ENCODE results near the gene PRDM16. TPM values are rescaled to one million over a fixed set of nuclear protein-coding genes. Genes with fewer than 3 reads are reported as not detected.

The PRDM16 gene
- total RNA-seq, 1 donor from 2014 or later: 0.43 TPM

DNA sequence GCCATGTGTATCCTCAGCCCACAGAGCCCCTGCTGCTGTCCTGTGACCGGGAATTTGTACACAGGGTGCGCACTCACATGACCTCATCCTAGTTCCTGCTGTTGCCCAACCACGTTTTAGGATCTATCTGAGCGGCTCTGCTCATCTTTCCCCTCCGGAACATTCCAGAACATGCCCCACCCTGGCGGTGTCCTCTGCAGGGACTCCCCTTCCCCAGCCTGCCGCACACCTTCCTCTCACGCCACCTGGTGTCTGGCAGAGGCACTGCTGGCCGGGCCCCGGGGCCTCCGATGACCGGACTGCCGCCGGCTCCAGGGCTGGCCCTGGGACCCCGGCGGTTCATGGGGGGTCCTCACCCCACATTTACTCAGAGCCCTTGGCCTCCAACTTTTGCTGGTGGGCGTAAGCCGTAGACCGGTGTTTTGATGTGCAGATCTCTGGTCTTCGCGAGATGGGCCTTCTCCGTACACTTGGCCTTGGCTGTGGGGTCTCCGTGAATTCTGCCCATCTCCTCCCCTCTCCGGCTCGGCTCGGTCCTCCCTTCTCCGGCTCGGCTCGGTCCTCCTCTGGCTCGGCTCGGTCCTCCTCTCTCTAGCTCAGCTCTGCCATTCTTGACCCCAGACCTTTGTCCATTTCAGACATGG lies 414.9 kb downstream of the PRDM16 start:
- no peak overlapping the region for H3K27ac Mint-ChIP-seq (ENCODE audit: unreplicated experiment)

DNA sequence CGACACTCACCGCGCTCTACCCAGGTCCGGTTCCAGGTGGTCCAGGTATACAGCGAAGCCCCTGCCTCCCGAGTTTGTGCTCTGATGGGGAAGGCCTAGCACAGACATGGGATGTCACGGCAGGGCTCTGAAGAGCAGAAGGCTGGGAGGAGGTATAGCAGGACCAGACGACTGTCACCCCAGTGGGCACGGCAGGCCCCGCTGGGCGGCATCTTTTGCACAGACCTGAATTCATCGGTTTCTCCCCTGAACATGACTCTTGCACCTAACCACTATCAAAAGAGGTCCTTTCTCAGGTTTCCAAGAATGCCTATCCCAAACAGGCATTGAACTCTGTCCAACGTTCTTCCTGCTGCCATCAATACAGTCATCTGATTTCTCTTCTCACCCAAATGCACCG lies 416.0 kb downstream of the PRDM16 start:
- Mint-ChIP-seq H3K4me1 (ENCODE audit: low read depth, unreplicated experiment) (peaks cover 1% of the 10 kb centered on the region), H3K27me3 (ENCODE audit: low read depth, unreplicated experiment) (peaks cover 18% of the 10 kb centered on the region), H3K36me3 (ENCODE audit: low read depth, unreplicated experiment) (peaks cover 1% of the 10 kb centered on the region), H3K4me3 (ENCODE audit: unreplicated experiment) (no peak overlapping the region), H3K9me3 (ENCODE audit: unreplicated experiment) (peaks cover 7% of the 10 kb centered on the region), H3K27ac (ENCODE audit: unreplicated experiment) (no peak overlapping the region)
- H3K4me3 ChIP-seq (ENCODE audit: insufficient read depth, low read depth, low read length): no peak overlapping the region
- no peaks in the 10 kb centered on the region for H4K20me1 ChIP-seq (ENCODE audit: insufficient read depth, low read length)
- TF ChIP-seq, protein P1, sequence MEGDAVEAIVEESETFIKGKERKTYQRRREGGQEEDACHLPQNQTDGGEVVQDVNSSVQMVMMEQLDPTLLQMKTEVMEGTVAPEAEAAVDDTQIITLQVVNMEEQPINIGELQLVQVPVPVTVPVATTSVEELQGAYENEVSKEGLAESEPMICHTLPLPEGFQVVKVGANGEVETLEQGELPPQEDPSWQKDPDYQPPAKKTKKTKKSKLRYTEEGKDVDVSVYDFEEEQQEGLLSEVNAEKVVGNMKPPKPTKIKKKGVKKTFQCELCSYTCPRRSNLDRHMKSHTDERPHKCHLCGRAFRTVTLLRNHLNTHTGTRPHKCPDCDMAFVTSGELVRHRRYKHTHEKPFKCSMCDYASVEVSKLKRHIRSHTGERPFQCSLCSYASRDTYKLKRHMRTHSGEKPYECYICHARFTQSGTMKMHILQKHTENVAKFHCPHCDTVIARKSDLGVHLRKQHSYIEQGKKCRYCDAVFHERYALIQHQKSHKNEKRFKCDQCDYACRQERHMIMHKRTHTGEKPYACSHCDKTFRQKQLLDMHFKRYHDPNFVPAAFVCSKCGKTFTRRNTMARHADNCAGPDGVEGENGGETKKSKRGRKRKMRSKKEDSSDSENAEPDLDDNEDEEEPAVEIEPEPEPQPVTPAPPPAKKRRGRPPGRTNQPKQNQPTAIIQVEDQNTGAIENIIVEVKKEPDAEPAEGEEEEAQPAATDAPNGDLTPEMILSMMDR (IDR thresholded peaks at IDR 0.05; ENCODE audit: insufficient read depth, low read depth, low read length): no peak
- TF ChIP-seq EZH2 (IDR thresholded peaks at IDR 0.05; ENCODE audit: insufficient read depth, low read length): no peak
- no peak overlapping the region for H3K9ac ChIP-seq (ENCODE audit: low read length)
- H3K36me3 ChIP-seq (ENCODE audit: insufficient read depth, low read length): no peaks in the 10 kb centered on the region
- FAIRE-seq (no peak), DNase-seq (ENCODE audit: low read depth) (no peak)
- peaks cover 3% of the 10 kb centered on the region for H3K27me3 ChIP-seq (ENCODE audit: insufficient read depth, low read length)
- H3K79me2 ChIP-seq (ENCODE audit: insufficient read depth, low read length): no peaks in the 10 kb centered on the region
- H3K4me1 ChIP-seq (ENCODE audit: insufficient read depth, low read length): no peaks in the 10 kb centered on the region
- H3K27ac ChIP-seq (ENCODE audit: low read depth, low read length): no peak overlapping the region
- no peak overlapping the region for H2AFZ ChIP-seq (ENCODE audit: low read depth, low read length)
- peaks cover 12% of the 10 kb centered on the region for H3K9me3 ChIP-seq (ENCODE audit: insufficient read depth, low read depth, low read length)
- H3K4me2 ChIP-seq (ENCODE audit: low read length): no peak overlapping the region

More for the DNA sequence above, 414.9 kb downstream of the PRDM16 start:
- H3K27ac ChIP-seq (ENCODE audit: low read depth, low read length): no peak overlapping the region
- Mint-ChIP-seq H3K9me3 (ENCODE audit: unreplicated experiment) (peaks cover 5% of the 10 kb centered on the region), H3K4me3 (ENCODE audit: unreplicated experiment) (no peak overlapping the region), H3K27me3 (ENCODE audit: low read depth, unreplicated experiment) (peaks cover 16% of the 10 kb centered on the region), H3K4me1 (ENCODE audit: low read depth, unreplicated experiment) (peaks cover 1% of the 10 kb centered on the region), H3K36me3 (ENCODE audit: low read depth, unreplicated experiment) (peaks cover 1% of the 10 kb centered on the region)
- no peak for FAIRE-seq
- no peak overlapping the region for H3K4me2 ChIP-seq (ENCODE audit: low read length)
- H3K9ac ChIP-seq (ENCODE audit: low read length): no peak overlapping the region
- H3K36me3 ChIP-seq (ENCODE audit: insufficient read depth, low read length): no peaks in the 10 kb centered on the region
- H3K4me1 ChIP-seq (ENCODE audit: insufficient read depth, low read length): no peaks in the 10 kb centered on the region
- TF ChIP-seq EZH2 (IDR thresholded peaks at IDR 0.05; ENCODE audit: insufficient read depth, low read length): no peak
- TF ChIP-seq, protein P1 (IDR thresholded peaks at IDR 0.05; ENCODE audit: insufficient read depth, low read depth, low read length): peak; percentile 61
- no peaks in the 10 kb centered on the region for H4K20me1 ChIP-seq (ENCODE audit: insufficient read depth, low read length)
- no peak overlapping the region for H2AFZ ChIP-seq (ENCODE audit: low read depth, low read length)
- H3K27me3 ChIP-seq (ENCODE audit: insufficient read depth, low read length): peaks cover 3% of the 10 kb centered on the region
- no peak overlapping the region for H3K4me3 ChIP-seq (ENCODE audit: insufficient read depth, low read depth, low read length)
- no peaks in the 10 kb centered on the region for H3K79me2 ChIP-seq (ENCODE audit: insufficient read depth, low read length)
- H3K9me3 ChIP-seq (ENCODE audit: insufficient read depth, low read depth, low read length): peaks cover 9% of the 10 kb centered on the region
- no peak for DNase-seq (ENCODE audit: low read depth)

Small RNA genes lying within 50 kb of the gene (microRNA-seq; reads per million reads assigned to microRNA genes)
- gene MIR4251: not detected

Other genes with a start within 250 kb of the PRDM16 start
- gene ACTRT2, start 47.7 kb upstream of the PRDM16 start, total RNA-seq: not detected in 2 replicates

Data from astrocyte (in vitro differentiated cells and primary cell).